Peyer's patch (tissue), 4 donors: Measurements from ENCODE around the gene BMP6.

Experiments
- POLR2A ChIP-seq, 2 donors: fragments of 450-650 bp; IDR thresholded peaks; one replicate each; pipeline ENCODE4 v1.5.1; 2017; ENCODE audit warnings: antibody characterized with exemption in 2 of 2, mild to moderate bottlenecking in 2 of 2, moderate library complexity in 2 of 2
- TF ChIP-seq, protein P1 (sequence below), 6 experiments: fragments of 450-650 bp in 4 of 6; fragments of 200-600 bp in 2 of 6; sonication (generic) in 1 of 6; IDR thresholded peaks; one replicate each; pipeline ENCODE4 v1.5.1; 2017 to 2019; ENCODE audit warnings: antibody characterized with exemption in 6 of 6, mild to moderate bottlenecking in 3 of 6, moderate library complexity in 1 of 6

DNA sequence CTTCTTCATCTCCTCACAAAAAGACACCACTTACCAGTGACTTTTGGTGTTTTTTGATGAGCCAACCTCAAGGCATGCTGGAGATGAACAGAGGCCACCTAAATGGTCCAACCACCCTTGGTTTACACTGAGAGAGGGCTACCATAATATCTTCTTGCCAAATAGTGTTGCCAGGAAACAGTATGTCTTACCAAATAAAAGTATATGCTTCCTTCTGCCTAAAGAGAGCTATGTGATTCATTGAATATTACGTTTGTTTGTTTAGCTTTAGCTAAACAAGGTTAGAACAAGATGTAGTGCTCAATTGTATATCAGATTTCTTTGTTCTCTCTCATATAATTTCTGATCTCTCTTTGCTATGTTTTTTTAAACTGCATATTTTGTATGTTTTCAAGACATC is 40.6 kb upstream of the BMP6 start:
- TF ChIP-seq, protein P1, sequence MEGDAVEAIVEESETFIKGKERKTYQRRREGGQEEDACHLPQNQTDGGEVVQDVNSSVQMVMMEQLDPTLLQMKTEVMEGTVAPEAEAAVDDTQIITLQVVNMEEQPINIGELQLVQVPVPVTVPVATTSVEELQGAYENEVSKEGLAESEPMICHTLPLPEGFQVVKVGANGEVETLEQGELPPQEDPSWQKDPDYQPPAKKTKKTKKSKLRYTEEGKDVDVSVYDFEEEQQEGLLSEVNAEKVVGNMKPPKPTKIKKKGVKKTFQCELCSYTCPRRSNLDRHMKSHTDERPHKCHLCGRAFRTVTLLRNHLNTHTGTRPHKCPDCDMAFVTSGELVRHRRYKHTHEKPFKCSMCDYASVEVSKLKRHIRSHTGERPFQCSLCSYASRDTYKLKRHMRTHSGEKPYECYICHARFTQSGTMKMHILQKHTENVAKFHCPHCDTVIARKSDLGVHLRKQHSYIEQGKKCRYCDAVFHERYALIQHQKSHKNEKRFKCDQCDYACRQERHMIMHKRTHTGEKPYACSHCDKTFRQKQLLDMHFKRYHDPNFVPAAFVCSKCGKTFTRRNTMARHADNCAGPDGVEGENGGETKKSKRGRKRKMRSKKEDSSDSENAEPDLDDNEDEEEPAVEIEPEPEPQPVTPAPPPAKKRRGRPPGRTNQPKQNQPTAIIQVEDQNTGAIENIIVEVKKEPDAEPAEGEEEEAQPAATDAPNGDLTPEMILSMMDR (IDR thresholded peaks at IDR 0.05) = no peak
- TF ChIP-seq POLR2A (IDR thresholded peaks at IDR 0.05) = no peak
